GM08714 (cell line): ENCODE measurements around the gene CNTNAP4.

ENCODE experiments used
- H3K4me3 ChIP-seq: fragments of 200-500 bp; sonication (Bioruptor generic); 2 replicates; pipeline ENCODE4 v1.5.1; 2014; ENCODE audit warnings: mild to moderate bottlenecking, low read length, inconsistent platforms
- ZNF274 ChIP-seq: IDR thresholded peaks from 2 replicates; pipeline ENCODE4 v1.6.1; 2012; ENCODE audit warnings: mild to moderate bottlenecking, low read depth, low read length

Gene CNTNAP4

GRCh38 chr16:76583466-76583865, 306.3 kb downstream of the CNTNAP4 start:
- TF ChIP-seq ZNF274 = no peak

GRCh38 chr16:76583945-76584344, 306.7 kb downstream of the CNTNAP4 start:
- no peak overlapping the region for H3K4me3 ChIP-seq
- no peak for TF ChIP-seq ZNF274

More at GRCh38 chr16:76583466-76583865, 306.3 kb downstream of the CNTNAP4 start:
- no peak overlapping the region for H3K4me3 ChIP-seq

- H3K4me3 ChIP-seq = no peak overlapping the region
- TF ChIP-seq ZNF274 = no peak
These were observed 321.3 kb downstream of the CNTNAP4 start for GRCh38 chr16:76598498-76598897.

- H3K4me3 ChIP-seq = no peak overlapping the region
These were observed 330.1 kb downstream of the CNTNAP4 start for GRCh38 chr16:76607317-76607716.

More at GRCh38 chr16:76607317-76607716, 330.1 kb downstream of the CNTNAP4 start:
- no peak for TF ChIP-seq ZNF274
